COR-L47 (cell line): ENCODE results near the gene HTR3D.
"Not testable (repeated sequence)": the region's sequence is repeated elsewhere in the genome, so short reads cannot be mapped to it uniquely, and the experiment has no call there.

Source experiments
- DNase-seq: peaks from one replicate; lab custom pipeline; 2025; lab: John Stamatoyannopoulos, UW

HTR3D gene

GRCh38 chr3:184016169-184016570 lies 15.4 kb upstream of the HTR3D start:
- DNase-seq: no peak

- DNase-seq: peak; percentile 57
Observed at GRCh38 chr3:184016811-184017671, 14.5 kb upstream of the HTR3D start.

GRCh38 chr3:184017672-184018423 lies 13.7 kb upstream of the HTR3D start, which contains the start of gene ABCC5:
TSS of gene ABCC5 (minus strand) at chr3:184017884. CDS start at chr3:184014392, 3,492 bp downstream.
- peak; percentile 95 for DNase-seq

GRCh38 chr3:184018424-184018973 lies 13.0 kb upstream of the HTR3D start:
- DNase-seq: no peak

- DNase-seq: no peak
Observed at GRCh38 chr3:184022323-184022722, 9.2 kb upstream of the HTR3D start.

GRCh38 chr3:184025256-184025655 lies 6.3 kb upstream of the HTR3D start:
- DNase-seq: not testable (repeated sequence)

- not testable (repeated sequence) for DNase-seq
Observed at GRCh38 chr3:184028275-184028890, 3.2 kb upstream of the HTR3D start.

GRCh38 chr3:184029443-184029842 lies 2.1 kb upstream of the HTR3D start:
- no peak for DNase-seq

GRCh38 chr3:184030536-184030935 lies 1.0 kb upstream of the HTR3D start:
- no peak for DNase-seq

- DNase-seq: no peak
Observed at GRCh38 chr3:184037816-184038215, 6.3 kb downstream of the HTR3D start.

- DNase-seq: not testable (repeated sequence)
Observed at GRCh38 chr3:184038307-184038706, 6.8 kb downstream of the HTR3D start.

- DNase-seq: no peak
Observed at GRCh38 chr3:184039414-184039813, 7.9 kb downstream of the HTR3D start.

GRCh38 chr3:184040010-184040409 lies 8.5 kb downstream of the HTR3D start:
- peak; percentile 44 for DNase-seq

- DNase-seq: peak; percentile 89
Observed at GRCh38 chr3:184042617-184043016, 11.1 kb downstream of the HTR3D start.

- DNase-seq: no peak
Observed at GRCh38 chr3:184045995-184046394, 14.5 kb downstream of the HTR3D start.

GRCh38 chr3:184050217-184050847 lies 18.8 kb downstream of the HTR3D start:
- DNase-seq: peak; percentile 63

- DNase-seq: no peak
Observed at GRCh38 chr3:184052767-184053166, 21.2 kb downstream of the HTR3D start, which contains the start of gene HTR3C. TSS of gene HTR3C (plus strand) at chr3:184053047. CDS start at chr3:184053081, 34 bp downstream.

GRCh38 chr3:184058029-184058428 lies 26.5 kb downstream of the HTR3D start:
- no peak for DNase-seq

- no peak for DNase-seq
Observed at GRCh38 chr3:184059424-184059823, 27.9 kb downstream of the HTR3D start.

GRCh38 chr3:184062637-184063036 lies 31.1 kb downstream of the HTR3D start:
- DNase-seq: no peak

- no peak for DNase-seq
Observed at GRCh38 chr3:184066211-184066610, 34.7 kb downstream of the HTR3D start.
